Measurements from ENCODE around the gene SLC41A2.

- no peak for TF ChIP-seq ZNF70 (CRISPR knock-in tag; IDR thresholded peaks at IDR 0.05)
- no peak for TF ChIP-seq ISL1 (CRISPR knock-in tag; IDR thresholded peaks at IDR 0.05)
- no peak for TF ChIP-seq RARB (CRISPR knock-in tag; IDR thresholded peaks at IDR 0.05)
- no peak for TF ChIP-seq ZNF8 (CRISPR knock-in tag; IDR thresholded peaks at IDR 0.05)
- TF ChIP-seq ZFP3 (CRISPR knock-in tag; IDR thresholded peaks at IDR 0.05) = no peak
- TF ChIP-seq CSDC2 (CRISPR knock-in tag; IDR thresholded peaks at IDR 0.05) = no peak
- TF ChIP-seq PATZ1 (CRISPR knock-in tag; IDR thresholded peaks at IDR 0.05; ENCODE audit: borderline replicate concordance) = no peak
- TF ChIP-seq ARNTL (CRISPR knock-in tag; IDR thresholded peaks at IDR 0.05; ENCODE audit: borderline replicate concordance, low read depth) = no peak
- no peak for TF ChIP-seq TOX (CRISPR knock-in tag; IDR thresholded peaks at IDR 0.05; ENCODE audit: borderline replicate concordance)
Observed at GRCh38 chr12:104958805-104959334, 780 bp upstream of the SLC41A2 start.

Measured in SK-N-SH treated with all-trans-retinoic acid at 6 μM for 48 hours (cell line).